ENCODE results near the gene SNRPA. TPM values are rescaled to one million over a fixed set of nuclear protein-coding genes. Genes with fewer than 3 reads are reported as not detected.

Gene SNRPA
- total RNA-seq, 1 donor from 2014 or later = 126 TPM

- peak; percentile 79 for DNase-seq (ENCODE audit: low spot score, unreplicated experiment)
- Mint-ChIP-seq H3K27me3 (no peaks in the 10 kb centered on the region), H3K36me3 (ENCODE audit: insufficient read depth) (peaks cover 5% of the 10 kb centered on the region), H3K9me3 (ENCODE audit: low read depth) (no peaks in the 10 kb centered on the region), H3K4me1 (ENCODE audit: low read depth) (peaks cover 10% of the 10 kb centered on the region), H3K4me3 (ENCODE audit: low read depth) (peak overlapping the region; percentile 82), H3K27ac (peak overlapping the region; percentile 100)
- TF ChIP-seq CTCF (IDR thresholded peaks at IDR 0.05; ENCODE audit: unreplicated experiment) = no peak
These were observed 26.1 kb downstream of the SNRPA start for GRCh38 chr19:40776932-40777644.

- no peak for DNase-seq (ENCODE audit: low spot score, unreplicated experiment)
- H3K4me1 Mint-ChIP-seq (ENCODE audit: low read depth) = peaks cover 10% of the 10 kb centered on the region
- H3K9me3 Mint-ChIP-seq (ENCODE audit: low read depth) = no peaks in the 10 kb centered on the region
- H3K36me3 Mint-ChIP-seq (ENCODE audit: insufficient read depth) = peaks cover 7% of the 10 kb centered on the region
- TF ChIP-seq CTCF (IDR thresholded peaks at IDR 0.05; ENCODE audit: unreplicated experiment) = no peak
- H3K27ac Mint-ChIP-seq = peak overlapping the region; percentile 100
- H3K4me3 Mint-ChIP-seq (ENCODE audit: low read depth) = peak overlapping the region; percentile 82
- no peaks in the 10 kb centered on the region for H3K27me3 Mint-ChIP-seq
These were observed 26.6 kb downstream of the SNRPA start for GRCh38 chr19:40777645-40777936.

- H3K27me3 Mint-ChIP-seq = no peaks in the 10 kb centered on the region
- peak within 1 kb of the TSS; percentile 82 for H3K4me3 Mint-ChIP-seq (ENCODE audit: low read depth)
- TF ChIP-seq CTCF (IDR thresholded peaks at IDR 0.05; ENCODE audit: unreplicated experiment) = no peak
- peak within 1 kb of the TSS; percentile 100 for H3K27ac Mint-ChIP-seq
- DNase-seq (ENCODE audit: low spot score, unreplicated experiment) = peak; percentile 100
- no peaks in the 10 kb centered on the region for H3K9me3 Mint-ChIP-seq (ENCODE audit: low read depth)
- H3K4me1 Mint-ChIP-seq (ENCODE audit: low read depth) = peaks cover 10% of the 10 kb centered on the region
- H3K36me3 Mint-ChIP-seq (ENCODE audit: insufficient read depth) = peaks cover 7% of the 10 kb centered on the region
These were observed 27.1 kb downstream of the SNRPA start, which contains the start of gene RAB4B for GRCh38 chr19:40777937-40778705. Gene RAB4B (plus strand): TSS chr19:40778247. CDS start chr19:40778376, 129 bp downstream.

GRCh38 chr19:40778706-40779284 lies 27.8 kb downstream of the SNRPA start:
- no peaks in the 10 kb centered on the region for H3K27me3 Mint-ChIP-seq
- no peak for DNase-seq (ENCODE audit: low spot score, unreplicated experiment)
- TF ChIP-seq CTCF (IDR thresholded peaks at IDR 0.05; ENCODE audit: unreplicated experiment) = no peak
- peak overlapping the region; percentile 82 for H3K4me3 Mint-ChIP-seq (ENCODE audit: low read depth)
- H3K27ac Mint-ChIP-seq = peak overlapping the region; percentile 100
- peaks cover 7% of the 10 kb centered on the region for H3K36me3 Mint-ChIP-seq (ENCODE audit: insufficient read depth)
- no peaks in the 10 kb centered on the region for H3K9me3 Mint-ChIP-seq (ENCODE audit: low read depth)
- H3K4me1 Mint-ChIP-seq (ENCODE audit: low read depth) = peaks cover 10% of the 10 kb centered on the region

GRCh38 chr19:40780582-40780981 lies 29.6 kb downstream of the SNRPA start:
- Mint-ChIP-seq H3K27me3 (no peaks in the 10 kb centered on the region), H3K4me3 (ENCODE audit: low read depth) (peak overlapping the region; percentile 6), H3K4me1 (ENCODE audit: low read depth) (peaks cover 10% of the 10 kb centered on the region), H3K27ac (no peak overlapping the region), H3K36me3 (ENCODE audit: insufficient read depth) (peaks cover 7% of the 10 kb centered on the region), H3K9me3 (ENCODE audit: low read depth) (no peaks in the 10 kb centered on the region)
- no peak for TF ChIP-seq CTCF (IDR thresholded peaks at IDR 0.05; ENCODE audit: unreplicated experiment)
- no peak for DNase-seq (ENCODE audit: low spot score, unreplicated experiment)

Data from progenitor cell of endocrine pancreas (in vitro differentiated cells).